CD4-positive, alpha-beta T cell treated with Interferon gamma for 1 hour (primary cell): ENCODE data around the gene CASP8.

ENCODE experiments used
- DNase-seq: peaks from one replicate; pipeline ENCODE4 v3.0.0-alpha.2; 2020

CASP8 gene

GRCh38 chr2:201244829-201245228, 15.5 kb upstream of the CASP8 start:
- no peak for DNase-seq

GRCh38 chr2:201246280-201246679, 14.1 kb upstream of the CASP8 start:
- no peak for DNase-seq

DNA sequence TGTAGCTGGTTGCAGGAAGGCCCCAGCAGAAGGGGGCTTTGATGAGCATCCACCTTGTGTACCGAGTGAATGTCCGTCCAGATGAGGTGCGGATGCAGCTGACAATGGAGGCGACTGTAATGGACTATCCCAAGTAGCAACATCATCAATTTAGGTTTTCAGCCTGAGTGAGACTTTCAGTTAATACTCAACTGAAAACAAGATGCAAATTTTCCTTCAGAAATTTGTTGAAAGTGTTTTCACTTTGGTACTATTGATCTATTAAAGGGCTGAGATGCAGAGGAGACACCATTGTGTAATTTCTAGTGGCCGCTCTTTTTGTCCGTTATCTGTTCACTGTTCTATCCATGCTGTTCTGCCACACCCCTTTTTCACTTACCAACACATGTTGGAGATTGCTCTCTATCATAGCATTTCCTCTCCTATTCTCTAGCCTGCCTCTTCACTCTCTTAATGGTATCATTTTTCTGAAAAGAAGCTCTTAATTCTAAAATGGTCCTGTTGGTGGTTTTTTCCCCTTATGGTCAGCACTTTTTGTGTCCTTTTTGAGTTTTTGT, 12.0 kb upstream of the CASP8 start:
- DNase-seq = no peak

- DNase-seq = no peak
Observed at GRCh38 chr2:201249889-201250288, 10.4 kb upstream of the CASP8 start.

- no peak for DNase-seq
Observed at GRCh38 chr2:201250741-201251140, 9.6 kb upstream of the CASP8 start.

- DNase-seq = no peak
Observed at GRCh38 chr2:201254081-201254730, 6.1 kb upstream of the CASP8 start.

- DNase-seq = no peak
Observed at GRCh38 chr2:201255408-201256033, 4.8 kb upstream of the CASP8 start.

GRCh38 chr2:201256082-201256481, 4.3 kb upstream of the CASP8 start:
- no peak for DNase-seq

- DNase-seq = peak; percentile 72
Observed at GRCh38 chr2:201257381-201257955, 2.9 kb upstream of the CASP8 start.

GRCh38 chr2:201257956-201258665, 2.2 kb upstream of the CASP8 start:
- DNase-seq = peak; percentile 95

DNA sequence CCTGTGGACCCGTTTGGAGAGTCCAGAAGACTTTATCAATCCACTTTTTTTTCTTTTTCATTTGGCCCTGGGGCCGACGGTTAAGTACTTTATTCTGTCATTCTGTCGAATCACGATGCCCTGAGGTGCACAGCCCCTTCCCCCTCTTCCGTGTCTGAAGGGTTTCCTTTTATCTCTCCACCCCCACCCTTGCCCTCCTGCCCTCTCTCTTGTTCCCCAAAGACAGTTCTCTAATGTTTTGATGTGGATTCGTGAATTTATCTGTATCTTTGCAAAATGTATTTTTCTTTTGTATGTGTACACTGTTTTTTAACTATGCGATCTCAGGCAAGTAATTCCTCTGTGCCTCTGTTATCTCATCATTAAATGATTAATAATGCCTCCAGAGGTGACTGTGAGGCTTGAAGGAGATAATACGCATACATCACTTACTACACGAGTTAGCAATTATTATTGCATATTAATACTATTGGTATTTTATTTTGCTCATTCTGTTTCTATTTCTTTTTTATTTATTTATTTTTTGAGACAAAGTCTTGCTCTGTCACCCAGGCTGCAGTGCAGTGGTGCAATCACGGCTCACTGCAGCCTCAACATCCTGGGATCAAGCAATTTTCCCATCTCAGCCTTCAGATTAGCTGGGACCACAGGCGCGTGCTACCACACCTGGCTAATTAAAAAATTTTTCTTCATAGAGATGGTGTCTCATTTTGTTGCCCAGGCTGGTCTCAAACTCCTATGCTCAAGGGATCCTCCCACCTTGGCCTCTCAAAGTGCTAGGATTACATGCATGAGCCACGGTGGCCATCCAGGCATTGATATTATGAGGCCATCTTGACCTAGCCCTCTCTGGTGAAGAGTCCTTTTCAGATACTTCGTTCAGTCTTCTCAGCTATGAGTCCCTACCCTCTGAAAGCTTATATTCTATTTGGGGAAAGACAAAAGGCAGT, 1.4 kb upstream of the CASP8 start:
- DNase-seq = no peak

DNA sequence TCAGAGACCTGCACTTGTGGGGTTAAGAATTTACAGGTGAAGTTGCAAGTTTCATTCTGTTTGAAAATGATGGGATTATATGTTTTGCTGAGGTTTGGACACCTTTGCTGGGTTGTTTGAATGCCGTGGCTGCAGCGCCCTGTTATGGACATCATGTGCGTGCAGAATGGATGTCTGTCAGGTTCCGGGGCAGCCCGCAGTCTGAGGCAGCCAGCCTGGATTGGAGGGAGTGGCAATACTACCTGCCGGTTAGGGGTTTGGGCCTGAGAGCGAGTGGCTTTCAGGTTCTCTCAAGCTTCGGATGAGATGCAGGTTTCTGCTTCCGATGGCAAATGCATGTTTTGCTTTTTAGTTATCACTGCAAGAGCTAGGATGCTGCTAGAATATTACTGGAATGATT, 1.1 kb downstream of the CASP8 start:
- DNase-seq = peak; percentile 58

DNA sequence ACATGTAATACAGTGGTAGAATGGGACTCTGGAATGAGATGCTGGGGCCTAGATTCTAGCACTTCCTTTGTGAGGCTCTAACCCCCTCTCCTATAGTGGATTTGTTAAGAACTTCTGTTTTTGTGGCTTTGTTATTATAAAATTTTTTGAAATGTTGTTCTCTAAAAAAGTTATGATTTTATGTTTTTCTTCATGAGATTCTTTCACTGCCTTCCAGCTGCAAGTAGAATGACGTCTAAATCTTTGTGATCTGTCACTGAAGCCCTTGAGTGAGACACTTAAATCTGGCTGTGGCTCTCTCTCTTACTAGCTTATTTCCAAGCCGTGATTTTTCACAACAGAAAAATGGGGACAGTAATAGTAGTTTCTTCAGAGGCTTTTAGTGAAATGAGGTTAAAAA, 1.6 kb downstream of the CASP8 start:
- DNase-seq = no peak

DNA sequence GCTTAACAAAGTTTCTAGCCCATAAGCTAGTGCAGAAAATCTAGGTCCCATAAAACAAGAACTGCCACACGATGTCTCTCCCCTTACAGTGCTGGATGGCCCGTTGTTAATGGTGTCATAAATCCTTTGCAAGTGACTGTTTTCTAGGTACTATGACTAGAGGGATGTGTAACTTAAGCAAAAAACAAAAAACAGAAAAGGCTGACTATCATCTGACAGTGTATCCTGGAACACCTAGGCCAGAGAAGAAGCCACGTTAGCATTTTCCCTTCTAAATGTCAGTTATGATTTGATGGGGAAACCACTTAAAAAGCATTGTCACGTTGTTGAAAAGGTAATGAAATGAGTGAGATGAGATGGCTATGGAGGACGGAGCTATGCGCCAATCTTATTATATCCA, 2.4 kb downstream of the CASP8 start:
- DNase-seq = no peak

DNA sequence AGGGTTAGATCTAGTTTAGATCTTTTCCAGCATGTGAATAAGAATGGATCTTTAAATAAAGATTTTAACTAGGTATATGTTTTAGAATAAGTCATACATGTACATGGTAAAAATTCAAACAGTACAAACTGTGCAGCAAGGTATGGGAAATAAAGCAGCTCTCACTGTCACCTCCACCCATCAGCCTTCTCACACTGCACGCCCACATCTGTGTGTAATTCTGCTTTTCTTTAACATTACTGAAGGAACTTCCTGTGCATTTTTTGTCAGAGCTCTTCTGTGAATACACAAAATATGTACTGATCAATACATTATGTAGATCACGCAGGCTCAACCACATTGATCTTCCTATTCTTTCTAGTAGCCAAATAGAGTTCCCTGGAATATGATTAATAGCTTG, 3.4 kb downstream of the CASP8 start:
- DNase-seq = no peak

GRCh38 chr2:201264472-201265173, 4.3 kb downstream of the CASP8 start:
- DNase-seq = no peak

DNA sequence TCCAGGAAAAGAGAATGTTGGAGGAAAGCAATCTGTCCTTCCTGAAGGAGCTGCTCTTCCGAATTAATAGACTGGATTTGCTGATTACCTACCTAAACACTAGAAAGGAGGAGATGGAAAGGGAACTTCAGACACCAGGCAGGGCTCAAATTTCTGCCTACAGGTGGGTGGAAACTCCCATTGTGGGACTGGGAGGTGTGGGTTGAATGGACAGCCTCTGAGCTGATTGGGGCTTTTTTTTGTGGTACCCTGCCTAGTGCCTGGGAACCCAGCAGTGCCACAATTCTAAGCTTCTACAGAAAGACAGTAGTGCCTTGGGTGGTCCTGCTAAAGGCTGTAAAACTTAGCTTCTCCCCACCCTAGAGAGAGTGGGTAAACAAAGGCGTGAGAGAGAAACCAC, 6.3 kb downstream of the CASP8 start:
- DNase-seq = no peak

- no peak for DNase-seq
Observed at GRCh38 chr2:201267278-201268030, 7.1 kb downstream of the CASP8 start.

DNA sequence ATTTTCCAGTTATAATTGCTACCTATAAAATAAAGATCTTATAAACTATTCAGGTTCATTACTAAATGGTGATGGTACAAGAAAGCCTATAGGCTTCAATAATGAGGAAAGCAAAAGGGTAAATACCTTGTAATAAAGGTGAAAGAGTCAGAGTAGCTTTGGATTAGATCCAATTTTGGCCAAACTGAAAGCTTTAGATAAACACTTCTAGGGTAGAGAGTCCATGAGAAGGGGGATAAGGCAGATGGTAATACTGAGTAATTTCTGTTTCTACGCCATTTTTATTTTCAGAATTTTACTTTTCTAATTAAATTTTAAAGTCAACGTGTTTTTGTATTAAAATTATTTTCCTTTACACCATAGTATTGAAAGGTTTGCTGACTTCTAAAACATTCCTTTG, 9.4 kb downstream of the CASP8 start:
- no peak for DNase-seq

DNA sequence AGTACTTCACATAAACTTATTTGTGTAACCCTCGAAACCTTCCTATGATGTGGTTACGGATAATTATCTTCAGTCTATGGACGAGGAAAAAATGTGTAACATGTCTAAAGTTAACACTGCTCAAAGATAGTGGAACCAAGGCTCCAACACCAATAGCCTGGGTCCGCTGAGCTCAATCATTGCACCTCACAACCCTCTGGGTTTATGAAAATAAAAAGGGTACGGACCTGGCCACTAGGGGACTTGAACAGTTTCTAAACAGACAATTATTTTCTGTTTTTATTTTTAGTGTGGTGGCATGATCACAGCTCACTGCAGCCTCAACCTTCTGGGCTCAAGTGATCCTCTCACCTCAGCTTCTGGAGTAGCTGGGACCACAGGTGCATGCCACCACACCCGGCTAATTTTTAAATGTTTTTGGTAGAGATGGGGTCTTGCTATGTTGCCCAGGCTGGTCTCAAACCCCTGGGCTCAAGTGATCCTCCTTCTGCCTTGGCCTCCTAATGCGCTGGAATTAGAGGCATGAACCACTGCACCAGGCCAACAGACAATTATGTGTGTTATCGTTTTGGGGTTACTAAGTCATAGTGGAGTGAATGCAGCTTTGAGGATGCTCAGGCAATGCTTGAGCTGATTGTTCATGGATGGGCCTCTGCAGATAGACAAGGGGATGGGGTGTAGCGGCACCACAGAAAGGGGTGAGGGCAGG, 10.1 kb downstream of the CASP8 start:
- DNase-seq = no peak
